T-helper 1 cell treated with Interleukin-12 subunit alpha and Interleukin-12 subunit beta and Interleukin-4 antibody, amounts not matched to agents 30 μg/mL and 1 μg/mL, for 36 hours (primary cell): ENCODE measurements around the gene RANBP3.
A peak's percentile ranks its signal among the peaks of the same experiment; 100 is the strongest.

Experiments used
- H3K27ac Mint-ChIP-seq: one replicate; pipeline ENCODE4 v1.8.0; 2021; ENCODE audit warnings: mild to moderate bottlenecking, mixed read lengths
- H3K27me3 Mint-ChIP-seq: one replicate; pipeline ENCODE4 v1.8.0; 2021; ENCODE audit warnings: low read depth, mixed read lengths
- H3K36me3 Mint-ChIP-seq: one replicate; pipeline ENCODE4 v1.8.0; 2021; ENCODE audit warnings: low read depth, mixed read lengths
- H3K4me1 Mint-ChIP-seq: one replicate; pipeline ENCODE4 v1.8.0; 2021; ENCODE audit warnings: low read depth, mixed read lengths
- H3K4me3 Mint-ChIP-seq: one replicate; pipeline ENCODE4 v1.8.0; 2021; ENCODE audit warnings: mild to moderate bottlenecking, moderate library complexity, mixed read lengths
- H3K9me3 Mint-ChIP-seq: one replicate; pipeline ENCODE4 v1.8.0; 2021; ENCODE audit warnings: mixed read lengths

The RANBP3 gene

GRCh38 chr19:5947435-5947834, 30.5 kb downstream of the RANBP3 start:
- no peaks in the 10 kb centered on the region for H3K27me3 Mint-ChIP-seq
- H3K36me3 Mint-ChIP-seq: peaks cover 16% of the 10 kb centered on the region
- H3K9me3 Mint-ChIP-seq: no peaks in the 10 kb centered on the region
- peaks cover 49% of the 10 kb centered on the region for H3K4me1 Mint-ChIP-seq
- no peak overlapping the region for H3K4me3 Mint-ChIP-seq
- H3K27ac Mint-ChIP-seq: peak overlapping the region; percentile 76

GRCh38 chr19:5943623-5944022, 34.3 kb downstream of the RANBP3 start:
- Mint-ChIP-seq H3K9me3 (no peaks in the 10 kb centered on the region), H3K27me3 (no peaks in the 10 kb centered on the region), H3K36me3 (peaks cover 16% of the 10 kb centered on the region), H3K27ac (no peak overlapping the region), H3K4me3 (no peak overlapping the region), H3K4me1 (peaks cover 16% of the 10 kb centered on the region)

- Mint-ChIP-seq H3K9me3 (no peaks in the 10 kb centered on the region), H3K4me1 (peaks cover 13% of the 10 kb centered on the region), H3K36me3 (peaks cover 14% of the 10 kb centered on the region), H3K27me3 (no peaks in the 10 kb centered on the region), H3K4me3 (no peak overlapping the region), H3K27ac (no peak overlapping the region)
Observed at GRCh38 chr19:5943045-5943444, 34.9 kb downstream of the RANBP3 start.

GRCh38 chr19:5941673-5942072, 36.3 kb downstream of the RANBP3 start:
- Mint-ChIP-seq H3K36me3 (peaks cover 16% of the 10 kb centered on the region), H3K9me3 (no peaks in the 10 kb centered on the region), H3K4me1 (peaks cover 5% of the 10 kb centered on the region), H3K4me3 (no peak overlapping the region), H3K27me3 (no peaks in the 10 kb centered on the region), H3K27ac (no peak overlapping the region)

- peaks cover 12% of the 10 kb centered on the region for H3K36me3 Mint-ChIP-seq
- H3K4me3 Mint-ChIP-seq: no peak overlapping the region
- no peak overlapping the region for H3K27ac Mint-ChIP-seq
- H3K4me1 Mint-ChIP-seq: peaks cover 5% of the 10 kb centered on the region
- no peaks in the 10 kb centered on the region for H3K27me3 Mint-ChIP-seq
- no peaks in the 10 kb centered on the region for H3K9me3 Mint-ChIP-seq
Observed at GRCh38 chr19:5940260-5941208, 37.4 kb downstream of the RANBP3 start.

- Mint-ChIP-seq H3K9me3 (no peaks in the 10 kb centered on the region), H3K27me3 (no peaks in the 10 kb centered on the region), H3K4me3 (no peak overlapping the region), H3K36me3 (peaks cover 11% of the 10 kb centered on the region), H3K4me1 (peaks cover 3% of the 10 kb centered on the region), H3K27ac (peak overlapping the region; percentile 38)
Observed at GRCh38 chr19:5937550-5937949, 40.4 kb downstream of the RANBP3 start.

- Mint-ChIP-seq H3K4me3 (no peak overlapping the region), H3K4me1 (no peaks in the 10 kb centered on the region), H3K36me3 (peaks cover 8% of the 10 kb centered on the region), H3K27me3 (no peaks in the 10 kb centered on the region), H3K9me3 (no peaks in the 10 kb centered on the region), H3K27ac (no peak overlapping the region)
Observed at GRCh38 chr19:5936292-5936592, 41.7 kb downstream of the RANBP3 start.

- Mint-ChIP-seq H3K36me3 (peaks cover 7% of the 10 kb centered on the region), H3K4me3 (no peak overlapping the region), H3K9me3 (no peaks in the 10 kb centered on the region), H3K27me3 (no peaks in the 10 kb centered on the region), H3K27ac (no peak overlapping the region), H3K4me1 (no peaks in the 10 kb centered on the region)
Observed at GRCh38 chr19:5935473-5936291, 42.3 kb downstream of the RANBP3 start.

GRCh38 chr19:5934774-5935472, 43.0 kb downstream of the RANBP3 start:
- no peak overlapping the region for H3K4me3 Mint-ChIP-seq
- H3K9me3 Mint-ChIP-seq: no peaks in the 10 kb centered on the region
- H3K27ac Mint-ChIP-seq: no peak overlapping the region
- H3K36me3 Mint-ChIP-seq: peaks cover 7% of the 10 kb centered on the region
- H3K4me1 Mint-ChIP-seq: no peaks in the 10 kb centered on the region
- H3K27me3 Mint-ChIP-seq: no peaks in the 10 kb centered on the region

GRCh38 chr19:5934069-5934401, 43.9 kb downstream of the RANBP3 start:
- Mint-ChIP-seq H3K27me3 (no peaks in the 10 kb centered on the region), H3K4me3 (no peak overlapping the region), H3K4me1 (no peaks in the 10 kb centered on the region), H3K9me3 (no peaks in the 10 kb centered on the region), H3K36me3 (peaks cover 7% of the 10 kb centered on the region), H3K27ac (no peak overlapping the region)

GRCh38 chr19:5933391-5934068, 44.4 kb downstream of the RANBP3 start:
- Mint-ChIP-seq H3K4me3 (no peak overlapping the region), H3K27me3 (no peaks in the 10 kb centered on the region), H3K4me1 (no peaks in the 10 kb centered on the region), H3K36me3 (peaks cover 9% of the 10 kb centered on the region), H3K9me3 (no peaks in the 10 kb centered on the region), H3K27ac (no peak overlapping the region)

- no peaks in the 10 kb centered on the region for H3K4me1 Mint-ChIP-seq
- no peaks in the 10 kb centered on the region for H3K27me3 Mint-ChIP-seq
- H3K9me3 Mint-ChIP-seq: no peaks in the 10 kb centered on the region
- H3K36me3 Mint-ChIP-seq: peaks cover 12% of the 10 kb centered on the region
- H3K4me3 Mint-ChIP-seq: no peak overlapping the region
- H3K27ac Mint-ChIP-seq: no peak overlapping the region
Observed at GRCh38 chr19:5932609-5933262, 45.2 kb downstream of the RANBP3 start.

- Mint-ChIP-seq H3K9me3 (no peaks in the 10 kb centered on the region), H3K27ac (no peak overlapping the region), H3K36me3 (peaks cover 7% of the 10 kb centered on the region)
Observed at GRCh38 chr19:5932146-5932545, 45.8 kb downstream of the RANBP3 start.

GRCh38 chr19:5931251-5931650, 46.7 kb downstream of the RANBP3 start:
- Mint-ChIP-seq H3K27me3 (no peaks in the 10 kb centered on the region), H3K27ac (no peak overlapping the region), H3K9me3 (no peaks in the 10 kb centered on the region), H3K4me3 (no peak overlapping the region), H3K4me1 (no peaks in the 10 kb centered on the region), H3K36me3 (peaks cover 12% of the 10 kb centered on the region)

More at GRCh38 chr19:5932146-5932545, 45.8 kb downstream of the RANBP3 start:
- Mint-ChIP-seq H3K4me3 (no peak overlapping the region), H3K4me1 (no peaks in the 10 kb centered on the region), H3K27me3 (no peaks in the 10 kb centered on the region)
